KBM-7 (cell line): ENCODE data around the gene ATP9A.
A peak's percentile ranks its signal among the peaks of the same experiment; 100 is the strongest.
"Not testable (repeated sequence)": the region's sequence is repeated elsewhere in the genome, so short reads cannot be mapped to it uniquely, and the experiment has no call there.

Experiments used
- DNase-seq: peaks from one replicate; pipeline ENCODE4 v3.0.0-alpha.2; 2015
- in situ Hi-C: fragments of 300-500 bp; cut with MboI; formaldehyde crosslinking; loops from 2 replicates; pipeline ENCODE4 v1.14.3; 2020; ENCODE audit warnings: low sequenced_read_pairs, low pct_unique_long_range_greater_than_20kb, mixed read lengths

Gene ATP9A

DNA sequence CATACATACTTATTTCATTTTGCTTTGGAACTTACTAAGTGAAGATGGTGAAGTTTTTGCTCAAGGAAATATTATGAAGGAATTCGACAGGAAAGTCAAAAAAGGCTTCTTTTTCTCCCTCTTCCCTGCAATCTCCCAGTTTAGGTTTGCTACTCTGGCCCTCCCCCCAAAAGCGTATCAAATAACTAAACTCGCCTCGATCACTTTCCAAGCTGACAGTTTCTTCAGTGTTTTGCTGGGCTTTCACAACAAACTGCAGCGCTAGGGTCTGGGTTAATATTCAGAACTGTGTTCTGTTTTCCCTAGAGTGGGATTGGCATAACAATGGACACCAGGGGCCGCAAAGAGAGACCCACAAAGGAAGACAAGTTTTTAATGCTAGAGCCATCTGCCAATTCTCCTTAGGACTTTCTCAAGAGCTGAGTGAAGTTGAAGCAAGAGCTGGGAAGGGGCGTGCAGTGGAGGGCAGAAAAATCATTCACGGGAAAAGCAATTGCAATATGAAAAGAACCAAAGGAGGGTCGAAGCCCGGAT lies 57.8 kb downstream of the ATP9A start:
- in situ Hi-C loops: no loop called here

DNA sequence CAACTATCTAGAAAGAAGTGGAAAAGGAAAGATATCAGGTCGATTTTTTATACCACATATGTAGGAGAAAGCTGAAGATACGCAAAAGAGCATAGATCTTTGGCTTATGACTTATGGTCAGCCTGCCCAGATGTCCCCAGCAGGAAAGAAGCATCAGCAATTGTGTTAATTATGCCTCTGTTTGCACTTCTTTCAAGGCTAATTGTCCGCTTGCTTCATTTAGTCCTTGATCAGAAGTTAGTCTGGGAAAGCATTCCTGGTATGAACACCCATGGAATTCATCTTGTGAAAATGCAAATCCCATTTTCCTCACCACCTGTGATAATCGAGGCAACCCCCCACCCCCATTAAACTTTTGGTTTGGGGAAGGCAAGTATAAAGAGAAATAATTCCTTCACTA lies 62.8 kb downstream of the ATP9A start:
- in situ Hi-C loops: no loop called here
- no peak for DNase-seq

More for the DNA sequence above, 57.8 kb downstream of the ATP9A start:
- no peak for DNase-seq

DNA sequence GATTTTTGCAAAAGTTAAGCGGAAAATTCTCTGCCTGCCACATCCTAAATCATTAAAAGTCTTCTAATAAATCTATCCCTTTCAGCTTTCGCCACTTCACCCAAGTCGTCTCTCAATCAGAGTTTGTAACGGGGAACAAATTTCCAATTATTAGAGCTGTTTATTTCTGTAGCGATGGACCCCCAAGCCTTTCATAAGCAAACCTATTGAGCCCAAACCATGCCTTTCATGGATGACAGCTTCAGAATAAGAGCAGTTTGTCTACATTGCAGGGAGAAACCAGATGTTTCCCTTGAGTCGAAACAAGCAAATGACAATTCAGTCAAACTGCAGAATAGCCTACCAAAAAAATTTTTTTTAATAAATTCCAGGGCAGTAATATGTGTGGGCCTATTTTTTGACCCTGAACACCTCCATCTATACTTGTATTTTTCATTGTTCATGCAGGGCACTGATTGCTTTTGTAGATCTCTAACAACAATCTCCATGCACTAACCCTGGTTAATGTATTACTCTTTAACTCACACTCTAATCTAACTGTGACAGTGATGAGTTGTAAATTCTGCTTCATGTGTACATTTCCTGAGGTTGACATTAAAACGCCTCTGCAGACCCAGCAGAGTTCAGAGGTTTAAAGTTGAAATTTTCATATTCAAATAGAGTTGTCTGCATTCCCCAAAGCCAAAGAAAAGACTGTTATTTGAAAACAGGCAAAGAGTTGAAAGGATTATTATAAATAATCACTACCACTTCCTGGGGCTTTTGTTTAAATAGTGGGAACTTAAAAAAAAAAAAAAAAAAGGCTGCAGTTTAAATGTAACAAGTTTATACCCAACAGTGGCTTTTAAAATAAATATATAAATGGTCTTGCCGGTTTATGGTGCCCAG lies 64.5 kb downstream of the ATP9A start:
- no peak for DNase-seq
- in situ Hi-C loops: no loop called here

DNA sequence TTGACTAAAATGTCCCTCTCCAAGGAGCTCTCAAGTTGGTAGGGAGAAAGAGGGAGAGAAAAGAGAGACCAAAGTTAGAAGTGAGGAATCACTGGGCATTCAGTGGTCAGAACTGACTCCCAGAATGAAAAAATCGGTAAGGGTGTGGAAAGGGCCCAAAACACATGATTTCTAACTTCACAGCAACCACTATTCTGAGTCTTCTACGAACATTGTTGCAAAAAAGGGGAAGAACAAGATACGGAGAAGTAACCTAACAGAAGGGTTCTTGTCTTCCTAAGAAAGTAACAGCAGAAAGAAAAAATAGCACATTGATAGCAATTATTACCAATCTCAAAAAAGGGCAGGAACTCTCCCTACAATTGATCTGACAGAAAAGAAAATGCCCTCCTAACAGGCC lies 65.6 kb downstream of the ATP9A start:
- peak; percentile 48 for DNase-seq
- in situ Hi-C loops: no loop called here

DNA sequence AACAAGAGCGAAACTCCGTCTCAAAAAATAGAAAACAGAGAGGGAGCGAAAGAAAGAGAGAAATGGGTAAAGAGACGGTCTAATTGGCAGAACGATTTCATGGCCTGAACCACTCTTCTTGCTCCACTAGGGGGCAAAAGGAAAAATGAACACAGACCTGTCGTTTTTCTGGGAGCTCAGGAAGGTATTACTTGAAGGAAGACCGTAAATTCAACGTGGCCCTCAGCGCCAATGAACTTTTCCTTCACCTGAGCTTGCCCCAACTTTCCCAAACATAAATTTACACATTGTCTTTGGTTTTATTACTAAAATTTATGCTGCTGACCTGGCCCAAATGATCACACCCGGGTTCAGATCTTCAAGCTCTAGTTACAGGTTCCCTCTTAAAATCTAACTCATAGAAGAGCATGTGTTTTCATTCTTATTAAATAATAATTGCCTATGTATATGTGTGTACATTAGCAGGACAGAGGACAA lies 67.3 kb downstream of the ATP9A start:
- peak; percentile 62 for DNase-seq
- in situ Hi-C loops: no loop called here

DNA sequence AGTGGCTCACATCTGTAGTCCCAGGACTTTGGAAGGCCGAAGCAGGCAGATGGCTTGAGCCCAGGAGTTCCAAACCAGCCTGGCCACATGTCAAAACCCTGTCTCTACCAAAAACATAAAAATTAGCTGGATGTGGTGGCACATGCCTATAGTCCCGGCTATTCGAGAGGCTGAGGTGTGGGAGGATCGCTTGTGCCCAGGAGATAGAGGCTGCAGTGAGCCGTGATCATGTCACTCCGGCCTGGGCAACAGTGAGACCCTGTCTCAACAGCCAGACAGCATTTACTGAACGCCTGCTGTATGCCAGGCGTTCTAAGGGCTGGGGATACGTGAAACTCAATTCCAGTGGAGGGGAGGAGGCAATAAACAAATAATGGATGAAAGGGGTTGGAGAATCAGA lies 69.9 kb downstream of the ATP9A start:
- DNase-seq: no peak
- in situ Hi-C loops: no loop called here

DNA sequence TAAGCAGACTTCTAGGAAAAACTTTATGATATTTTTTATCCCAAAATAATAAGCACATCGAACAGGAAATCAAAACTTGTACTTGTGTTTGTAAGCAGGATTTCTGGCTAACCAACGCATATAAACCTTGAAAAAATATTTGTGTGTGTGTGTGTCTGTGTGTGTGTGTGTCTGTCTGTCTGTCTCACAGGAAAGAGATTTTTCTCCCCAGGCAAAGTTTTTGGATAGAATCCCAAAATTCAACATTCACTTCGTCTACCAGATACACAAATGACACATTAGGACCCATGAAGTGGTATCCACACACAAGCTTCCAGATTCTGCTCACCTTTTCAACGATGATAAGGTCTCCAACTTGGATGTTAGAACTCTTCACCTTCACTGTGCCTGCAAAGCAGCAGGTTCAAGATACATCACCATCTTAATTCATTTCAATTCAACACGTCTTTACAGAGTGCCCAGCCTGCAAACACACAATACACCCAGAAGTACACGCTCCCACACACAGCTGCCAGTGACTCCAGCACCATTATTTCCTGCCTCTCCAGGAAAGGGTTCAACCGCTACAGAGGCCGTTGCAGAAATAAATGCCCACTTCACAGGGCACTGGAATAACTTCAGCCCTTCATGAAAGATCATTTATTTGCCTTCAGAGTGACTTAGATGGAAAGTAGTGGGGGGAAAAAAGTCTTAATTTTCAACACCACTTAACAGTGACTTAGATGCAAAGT lies 70.9 kb downstream of the ATP9A start:
- DNase-seq: peak; percentile 65
- in situ Hi-C loops: no loop called here

DNA sequence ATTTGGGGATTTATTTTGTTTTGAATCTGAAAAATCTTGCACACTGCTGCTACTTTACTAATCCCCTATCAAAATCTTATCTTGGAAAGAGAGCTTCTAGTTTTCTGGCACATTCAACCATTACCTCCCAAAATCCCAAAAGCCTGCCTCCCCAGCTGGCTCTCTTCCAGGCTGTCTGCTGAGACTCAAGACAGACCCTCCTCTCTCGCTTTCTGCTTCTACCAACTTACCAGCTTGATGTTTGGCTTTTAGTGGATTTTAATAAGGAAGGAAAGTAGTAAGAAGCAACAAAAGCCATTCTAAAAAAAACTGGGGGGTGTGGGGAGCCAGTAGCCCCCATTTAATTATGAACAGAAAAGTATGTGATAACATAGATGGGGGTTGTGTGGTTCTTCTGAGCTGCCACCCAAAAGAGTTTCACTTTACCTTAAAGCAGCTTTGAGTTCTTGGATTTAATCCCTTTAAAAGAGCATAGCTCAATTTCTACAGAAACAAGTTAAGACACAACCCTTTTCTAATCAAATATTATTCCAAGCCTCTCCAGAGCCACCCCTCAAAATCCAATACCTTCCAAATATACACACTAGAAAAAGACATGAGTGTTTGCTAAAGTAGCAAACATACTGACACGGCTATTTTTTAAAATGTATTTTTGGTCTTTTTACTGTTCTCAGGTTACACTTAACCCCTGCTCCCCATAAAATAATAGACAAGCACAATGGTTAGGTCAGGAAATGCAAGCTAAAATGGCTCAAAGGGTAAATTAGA lies 71.7 kb downstream of the ATP9A start:
- in situ Hi-C loops: no loop called here
- peak; percentile 60 for DNase-seq

DNA sequence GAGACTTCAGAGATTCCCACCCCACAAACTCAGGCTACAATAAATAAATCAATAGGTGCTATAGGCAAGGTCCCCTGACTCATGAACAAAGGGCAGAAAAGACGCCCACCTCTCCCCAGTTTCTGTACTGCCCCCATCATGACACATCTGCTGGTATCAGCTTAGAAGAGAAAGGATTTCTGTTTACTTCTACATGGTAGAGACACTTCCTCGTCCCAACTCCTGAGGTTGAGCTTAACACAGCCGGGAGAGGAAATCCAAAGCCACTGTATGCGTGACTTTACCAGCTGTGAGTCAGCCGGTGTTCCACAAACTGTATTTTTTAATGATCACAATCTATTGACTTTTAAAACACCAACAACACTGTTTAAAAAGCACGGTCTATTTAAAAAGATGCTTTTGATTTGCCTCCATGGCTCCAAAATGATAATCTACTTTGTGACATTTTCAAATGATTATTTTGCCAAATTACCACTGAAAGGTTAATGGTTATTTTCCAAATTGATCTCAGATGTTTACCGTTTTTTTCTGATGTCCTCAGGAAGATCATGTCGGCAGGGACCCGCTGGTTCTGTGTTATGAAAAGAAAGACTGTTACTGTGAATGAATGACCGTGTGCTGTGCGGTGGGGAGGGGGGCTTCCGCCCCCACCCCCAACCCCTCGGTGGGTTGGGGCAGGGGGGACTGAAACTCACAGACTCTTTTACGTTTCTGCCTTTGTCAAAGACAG lies 72.5 kb downstream of the ATP9A start:
- in situ Hi-C loops: no loop called here
- DNase-seq: peak; percentile 69

DNA sequence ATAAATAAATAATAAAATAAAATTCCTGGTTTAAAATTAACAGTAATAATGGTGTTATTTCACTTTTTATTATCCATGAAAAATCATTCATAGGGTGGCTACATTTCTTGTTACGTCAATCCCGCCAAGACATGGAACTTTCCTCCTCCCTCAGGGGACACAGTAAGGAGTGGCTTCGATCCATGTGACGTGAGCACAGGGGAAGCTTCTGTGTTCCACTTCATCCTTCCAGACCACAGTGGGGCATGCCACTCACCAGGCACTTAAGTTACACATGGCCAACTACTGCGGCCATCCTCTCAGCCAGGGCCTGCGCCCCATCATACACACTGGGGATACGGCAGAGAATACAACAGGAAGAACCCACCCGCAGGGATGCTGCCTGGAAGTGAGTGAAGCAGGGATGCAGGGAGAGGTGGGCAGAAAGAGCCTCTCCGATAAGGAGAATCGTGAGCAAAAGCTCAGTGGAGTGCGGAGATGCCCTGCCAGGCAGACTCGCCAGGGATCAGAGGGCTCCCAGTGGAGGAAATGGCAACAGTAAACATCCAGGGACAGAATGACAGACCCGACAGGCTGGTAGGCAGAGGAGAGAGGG lies 75.3 kb downstream of the ATP9A start:
- no peak for DNase-seq
- in situ Hi-C loops: no loop called here

DNA sequence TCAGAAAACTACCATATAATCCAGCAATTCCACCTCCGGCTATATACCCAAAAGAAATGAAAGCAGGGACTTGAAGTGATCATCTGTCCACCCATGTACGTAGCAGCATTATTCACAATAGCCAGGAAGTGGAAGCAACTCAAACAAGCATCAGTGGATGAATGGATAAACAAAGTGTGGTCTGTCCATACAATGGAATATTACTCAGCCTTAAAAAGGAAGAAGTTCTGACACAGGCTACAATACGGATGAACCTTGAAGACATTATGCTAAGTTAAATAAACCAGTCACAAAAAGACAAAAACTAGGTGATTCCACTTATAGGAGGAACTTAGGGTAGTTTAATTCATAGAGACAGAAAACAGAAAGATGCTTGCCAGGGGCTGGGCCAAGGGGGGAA lies 76.5 kb downstream of the ATP9A start:
- in situ Hi-C loops: no loop called here
- DNase-seq: no peak

DNA sequence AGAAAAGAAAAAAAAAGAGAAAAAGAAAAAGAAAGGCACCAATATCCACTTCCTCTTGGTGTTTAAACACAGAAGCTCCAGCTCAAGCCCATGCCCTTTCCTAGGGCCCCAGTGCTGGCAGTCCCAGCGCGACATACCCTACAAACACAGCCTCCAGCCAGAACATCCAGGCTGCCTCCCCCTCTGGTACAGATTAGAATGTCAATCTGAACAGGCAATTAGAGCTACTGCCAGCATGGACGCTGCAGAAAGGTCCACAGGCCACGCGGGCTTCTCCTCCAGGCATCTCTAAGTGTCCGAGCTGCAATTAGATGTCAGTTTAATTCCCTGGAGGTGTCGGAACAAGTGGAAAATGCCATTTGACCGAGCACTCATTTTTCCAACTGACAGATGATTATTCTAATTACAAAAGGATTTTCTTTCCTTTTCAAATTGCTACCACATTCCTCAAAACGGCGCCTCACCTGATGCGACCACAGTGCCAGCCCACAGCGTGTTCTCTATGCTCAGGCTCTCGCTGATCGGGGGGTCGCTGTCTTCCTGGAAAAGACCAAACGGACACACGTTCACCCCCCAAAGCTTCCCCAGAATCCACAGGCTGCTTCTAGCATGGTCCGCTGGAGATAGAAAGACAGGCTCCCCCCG lies 79.5 kb downstream of the ATP9A start:
- in situ Hi-C loops: no loop called here
- no peak for DNase-seq

DNA sequence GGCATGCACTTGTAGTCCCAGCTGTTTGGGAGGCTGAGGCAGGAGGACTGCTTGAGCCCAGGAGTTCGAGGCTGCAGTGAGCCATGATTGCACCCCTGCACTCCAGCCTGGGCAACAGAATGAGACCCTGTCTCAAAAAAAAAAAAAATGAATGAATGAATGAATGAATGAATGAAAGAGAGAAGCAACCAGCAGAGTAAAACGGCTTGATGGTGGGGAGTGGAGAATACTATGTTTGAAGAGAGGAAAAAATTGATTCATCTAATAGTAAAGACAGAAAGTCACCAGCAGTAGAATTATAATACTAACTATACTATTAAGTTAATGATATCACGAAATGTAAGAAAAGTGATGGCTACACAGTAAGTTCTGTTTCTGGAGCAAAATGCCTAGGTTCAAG lies 80.6 kb downstream of the ATP9A start:
- in situ Hi-C loops: no loop called here
- no peak for DNase-seq

DNA sequence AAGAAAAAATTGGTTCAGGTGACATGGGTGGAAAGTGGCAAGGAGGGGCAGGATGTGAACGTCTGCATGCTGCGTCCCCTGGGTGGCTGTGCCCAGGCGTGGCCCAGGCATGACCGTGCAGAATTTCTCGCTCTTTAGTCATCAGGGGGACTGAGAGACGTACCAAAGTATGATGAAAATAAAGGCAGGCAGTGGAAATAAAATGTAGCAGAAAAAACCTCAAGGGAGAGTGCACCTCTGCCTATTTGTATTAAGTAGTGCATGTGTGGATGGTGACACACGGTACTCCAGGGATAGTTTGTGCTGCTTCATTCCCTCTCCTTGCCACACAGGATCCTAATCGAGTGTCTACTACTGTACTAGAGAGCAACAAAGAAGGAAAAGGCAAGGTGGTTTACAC lies 81.1 kb downstream of the ATP9A start:
- no peak for DNase-seq
- in situ Hi-C loops: no loop called here

DNA sequence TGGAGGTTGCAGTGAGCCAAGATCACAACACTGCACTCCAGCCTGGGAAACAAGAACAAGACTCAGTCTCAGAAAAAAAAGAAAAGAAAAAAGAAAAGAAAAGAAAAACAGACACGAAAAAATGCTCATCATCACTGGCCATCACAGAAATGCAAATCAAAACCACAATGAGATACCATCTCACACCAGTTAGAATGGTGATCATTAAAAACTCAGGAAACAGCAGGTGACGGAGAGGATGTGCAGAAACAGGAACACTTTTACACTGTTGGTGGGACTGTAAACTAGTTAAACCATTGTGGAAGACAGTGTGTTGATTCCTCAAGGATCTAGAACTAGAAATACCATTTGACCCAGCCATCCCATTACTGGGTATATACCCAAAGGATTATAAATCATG lies 82.7 kb downstream of the ATP9A start:
- DNase-seq: peak; percentile 64
- in situ Hi-C loops: not testable (repeated sequence)

DNA sequence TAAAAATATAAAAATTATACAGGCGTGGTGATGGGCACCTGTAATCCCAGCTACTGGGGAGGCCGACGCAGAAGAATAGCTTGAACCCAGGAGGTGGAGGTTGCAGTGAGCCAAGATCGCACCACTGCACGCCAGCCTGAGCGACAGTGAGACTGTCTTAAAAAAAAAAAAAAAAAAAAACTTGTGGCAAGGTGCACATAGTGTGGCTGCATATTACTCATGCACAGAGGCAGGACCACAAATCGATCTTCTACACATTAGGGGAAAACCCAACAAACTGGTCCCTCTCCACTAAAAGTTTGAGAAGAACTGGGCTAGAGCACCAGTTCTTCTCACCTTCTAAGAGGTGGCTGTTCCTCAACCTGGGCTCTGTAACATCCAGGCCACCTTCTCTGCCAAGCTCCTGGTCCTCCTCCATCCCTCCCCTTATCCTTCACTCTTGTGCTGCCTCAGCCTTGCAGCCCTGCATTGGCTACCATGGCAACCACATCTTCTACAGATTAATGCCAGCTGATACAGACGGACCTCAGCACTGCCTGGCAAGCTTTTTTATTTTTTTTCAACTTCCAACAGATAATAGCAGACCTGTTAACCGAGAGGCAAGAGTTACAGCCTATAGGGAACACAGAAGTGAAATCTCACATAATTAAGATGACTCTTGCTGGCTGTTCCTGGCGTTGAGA lies 88.0 kb downstream of the ATP9A start:
- in situ Hi-C loops: no loop called here

DNA sequence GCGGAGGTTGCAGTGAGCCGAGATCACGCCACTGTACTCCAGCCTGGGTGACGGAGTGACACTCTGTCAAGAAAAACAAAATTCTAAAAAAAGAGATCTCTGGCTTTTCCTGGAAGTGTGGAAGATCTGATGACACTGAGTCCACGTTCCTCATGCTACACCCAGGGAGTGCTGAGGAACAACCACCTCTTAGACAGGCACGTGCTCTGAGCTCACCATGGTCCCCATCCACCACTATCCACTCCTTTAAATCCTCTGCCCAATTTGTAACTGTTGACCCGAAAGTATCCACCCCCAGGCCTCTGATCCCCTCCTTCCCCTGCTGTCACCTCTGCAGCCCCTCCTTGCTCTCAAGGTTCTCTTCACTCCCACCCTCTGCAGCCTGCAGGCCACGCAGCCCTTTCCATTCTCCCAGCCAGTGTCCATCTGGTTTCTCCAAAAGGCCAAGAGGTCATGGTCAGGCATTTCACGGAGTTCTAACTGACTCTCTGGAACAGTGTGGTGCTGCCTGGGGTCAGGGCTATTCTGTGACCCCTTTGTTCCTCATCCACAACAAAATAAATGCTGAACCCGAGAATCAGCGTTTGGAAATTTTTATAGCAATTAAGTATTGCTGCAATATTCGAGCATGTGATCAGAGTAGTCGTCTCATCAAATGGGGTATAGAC lies 88.8 kb downstream of the ATP9A start:
- in situ Hi-C loops: no loop called here
- no peak for DNase-seq

More for the DNA sequence above, 88.0 kb downstream of the ATP9A start:
- no peak for DNase-seq
